ENCODE measurements around the gene GTF2IRD1. TPM values are rescaled to one million over a fixed set of nuclear protein-coding genes. Genes with fewer than 3 reads are reported as not detected.

GTF2IRD1 gene
- total and polyA plus RNA-seq, 2 of the 4 experiments (the other 2 are of a cell fraction), result 4.1 to 21.9 TPM

- Histone ChIP-seq H4K8ac (ENCODE audit: low read depth in 2 of 2, low read length in 2 of 2) (no peak overlapping the region), H3K4me3 (ENCODE audit: insufficient read depth, low read depth, low read length) (no peak overlapping the region), H4K20me1 (ENCODE audit: insufficient read depth, low read length) (peaks cover 10% of the 10 kb centered on the region; the same call in 1 of the 2 replicates), H2BK20ac (ENCODE audit: low read depth, low read length) (no peak overlapping the region), H2AK5ac (ENCODE audit: low read depth, low read length) (no peak overlapping the region), H2AK9ac (replicated peaks; ENCODE audit: low read depth, low read length, poor library complexity) (peak overlapping the region; percentile 5), H3K36me3 (ENCODE audit: control insufficient read depth, insufficient read depth, low read length) (peaks cover 41% of the 10 kb centered on the region), H4K91ac (ENCODE audit: insufficient read depth, low read depth, low read length) (no peak overlapping the region), H3K9me1 (ENCODE audit: insufficient read depth, low read length) (no peaks in the 10 kb centered on the region; the same call in 1 of the 2 replicates), H3K4me2 (ENCODE audit: low read depth, low read length) (no peak overlapping the region), H3K4ac (ENCODE audit: low read depth, low read length) (no peak overlapping the region), H3K14ac (replicated peaks; ENCODE audit: low read depth, low read length) (no peak overlapping the region), H3K79me1 (ENCODE audit: low read depth in 1 of 2, low read length in 2 of 2) (no peaks in the 10 kb centered on the region), H3K27ac (ENCODE audit: insufficient read depth, low read length) (no peak overlapping the region), H3K23ac (ENCODE audit: low read depth, low read length) (no peak overlapping the region), H3K4me1 (ENCODE audit: control insufficient read depth, insufficient read depth, low read length) (no peaks in the 10 kb centered on the region), H3K9me3 (ENCODE audit: control insufficient read depth, insufficient read depth, low read length) (no peaks in the 10 kb centered on the region), H2BK15ac (ENCODE audit: low read depth, low read length) (no peak overlapping the region), H3K27me3 (ENCODE audit: control insufficient read depth, insufficient read depth, low read length) (no peaks in the 10 kb centered on the region), H3K9ac (ENCODE audit: low read depth, low read length) (no peak overlapping the region), H3K56ac (ENCODE audit: extremely low read depth, insufficient read depth, low read length) (no peak overlapping the region), H2BK5ac (ENCODE audit: low read depth, low read length, poor library complexity, severe bottlenecking) (no peak overlapping the region), H2BK120ac (ENCODE audit: low read depth, low read length) (no peak overlapping the region), H4K5ac (ENCODE audit: low read depth, low read length) (no peak overlapping the region), H3K18ac (ENCODE audit: low read depth, low read length) (no peak overlapping the region), H2AFZ (replicated peaks; ENCODE audit: low read length, poor library complexity) (no peak overlapping the region)
- POLR2A ChIA-PET (ENCODE audit: unreplicated experiment), result no interaction called here
- no TSS peak for BruUV-seq (replicated peaks)
- intact Hi-C loops (cut with micrococcal nuclease), result no loop called here
- no peak for TF ChIP-seq POLR2A (IDR thresholded peaks at IDR 0.05; ENCODE audit: low read depth, low read length)
- TF ChIP-seq MAFK (IDR thresholded peaks at IDR 0.05; ENCODE audit: low read depth, low read length), result no peak
- dilution Hi-C loops (cut with HindIII; ENCODE audit: low sequenced_read_pairs, unreplicated experiment), result no loop called here
- in situ Hi-C loops (cut with MboI; ENCODE audit: low sequenced_read_pairs), result loop anchor here (5.0 kb wide), 1 partner anchor 197 kb away; no protein-coding TSS in a partner anchor
- WGBS, 2 experiments (ENCODE audit: extremely low coverage in 2 of 2, insufficient read length in 1 of 2), result 82% methylated on average over 9 of the region's 15 CpGs; no CpG with 5 or more reads in 1 of the 2 experiments
- ATAC-seq (ENCODE audit: low read depth), result no peak
- DNase-seq, result no peak
- CTCF ChIA-PET, result no interaction called here
These were observed 49.0 kb upstream of the GTF2IRD1 start for GRCh38 chr7:74404741-74405140.

Measured in IMR-90 (cell line).